Measurements from ENCODE around the gene LRRC3C.

LRRC3C gene

GRCh38 chr17:39924691-39925055 lies 2.9 kb upstream of the LRRC3C start:
- no peak for TF ChIP-seq CTCF (IDR thresholded peaks at IDR 0.05; ENCODE audit: low read depth, low read length, missing control alignments)
- H3K4me3 ChIP-seq (ENCODE audit: low read depth, low read length): no peak overlapping the region
- DNase-seq (ENCODE audit: low read depth): no peak

DNA sequence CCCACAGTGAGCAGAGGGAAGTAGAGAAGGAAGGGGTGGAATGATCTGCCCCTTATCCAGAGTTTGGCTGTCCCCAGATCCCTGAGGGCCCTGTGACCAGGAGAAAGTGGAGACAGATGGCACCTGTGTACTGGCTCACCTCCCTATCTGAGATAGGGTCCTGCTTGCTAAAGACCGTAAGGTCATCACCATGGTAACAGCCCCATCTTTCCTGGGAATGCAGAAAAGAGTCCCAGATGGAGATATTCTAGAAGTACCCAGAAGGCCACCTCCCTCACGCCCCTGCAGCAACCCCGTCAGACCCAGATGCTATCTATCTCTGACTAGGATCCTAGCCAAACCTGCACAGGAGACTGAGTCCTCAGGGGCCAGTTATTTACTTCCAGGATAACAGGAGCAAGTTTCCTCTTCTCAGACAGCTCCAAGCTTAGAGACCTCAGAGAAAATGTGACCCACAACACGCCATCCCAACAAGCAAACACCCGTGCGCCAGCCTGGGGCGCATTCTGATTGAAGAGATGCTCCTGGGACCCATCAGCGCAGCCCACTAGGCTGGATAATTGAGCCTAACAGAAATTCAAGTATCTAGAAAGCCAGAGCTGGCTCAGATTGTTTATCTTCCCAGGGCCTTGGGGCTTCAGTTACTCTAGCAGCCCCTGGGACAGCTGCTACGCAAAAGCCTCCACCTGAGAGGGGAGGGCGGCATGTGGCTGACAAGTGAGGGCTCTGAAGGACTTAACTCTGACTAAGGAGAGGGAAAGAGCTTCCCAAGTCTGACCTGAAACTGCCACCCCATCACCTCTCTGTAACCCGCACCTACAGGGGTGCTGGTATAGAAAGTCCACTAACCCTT lies 2.0 kb upstream of the LRRC3C start:
- TF ChIP-seq CTCF (IDR thresholded peaks at IDR 0.05; ENCODE audit: low read depth, low read length, missing control alignments): no peak
- DNase-seq (ENCODE audit: low read depth): no peak
- peak overlapping the region; percentile 63 for H3K4me3 ChIP-seq (ENCODE audit: low read depth, low read length)

DNA sequence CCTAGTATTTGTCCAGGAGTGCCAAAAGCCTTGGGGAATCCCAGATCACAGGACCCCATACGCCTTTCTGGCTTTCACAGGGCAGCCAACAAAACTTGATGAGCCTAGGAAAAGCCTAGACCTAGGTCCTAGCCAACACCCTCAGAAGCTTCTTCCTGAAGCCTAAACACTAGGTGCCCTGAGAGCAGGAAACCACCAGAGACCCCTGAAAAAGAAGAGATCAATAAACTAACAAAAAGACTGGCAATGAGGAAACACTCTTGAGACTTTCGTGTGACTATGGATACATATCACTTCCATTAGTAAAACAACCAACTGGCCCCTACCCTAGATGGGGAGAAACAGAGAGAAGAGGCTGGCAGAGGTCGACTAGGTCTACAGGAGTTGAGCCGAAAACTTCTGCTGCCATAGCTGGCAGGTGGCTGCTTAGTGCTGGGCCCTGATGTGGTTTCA lies 1.4 kb upstream of the LRRC3C start:
- no peak for DNase-seq (ENCODE audit: low read depth)
- no peak for TF ChIP-seq CTCF (IDR thresholded peaks at IDR 0.05; ENCODE audit: low read depth, low read length, missing control alignments)
- peak overlapping the region; percentile 63 for H3K4me3 ChIP-seq (ENCODE audit: low read depth, low read length)

GRCh38 chr17:39926588-39927100 lies 888 bp upstream of the LRRC3C start:
- peak overlapping the region; percentile 63 for H3K4me3 ChIP-seq (ENCODE audit: low read depth, low read length)
- no peak for DNase-seq (ENCODE audit: low read depth)
- no peak for TF ChIP-seq CTCF (IDR thresholded peaks at IDR 0.05; ENCODE audit: low read depth, low read length, missing control alignments)

GRCh38 chr17:39927929-39928857 lies 661 bp downstream of the LRRC3C start:
- DNase-seq (ENCODE audit: low read depth): no peak
- H3K4me3 ChIP-seq (ENCODE audit: low read depth, low read length): peak overlapping the region; percentile 63
- no peak for TF ChIP-seq CTCF (IDR thresholded peaks at IDR 0.05; ENCODE audit: low read depth, low read length, missing control alignments)

- no peak for TF ChIP-seq CTCF (IDR thresholded peaks at IDR 0.05; ENCODE audit: low read depth, low read length, missing control alignments)
- H3K4me3 ChIP-seq (ENCODE audit: low read depth, low read length): no peak overlapping the region
- no peak for DNase-seq (ENCODE audit: low read depth)
These were observed 1.5 kb downstream of the LRRC3C start for GRCh38 chr17:39928858-39929645.

Measured in GM12864 (cell line).